A549 (cell line): ENCODE measurements around the gene FBLIM1. TPM values are rescaled to one million over a fixed set of nuclear protein-coding genes. Genes with fewer than 3 reads are reported as not detected.

Source experiments
- ATAC-seq, 2 experiments: fragments of 200-7000 bp in 1 of 2; fragments of >200 bp in 1 of 2; cut with Nextera tagmentation in 1 of 2; cut with Tn5 transposase in 1 of 2; 3 replicates each; pipeline versions ENCODE4 v1.8.0 to v1.9.1; 2018 to 2020; ENCODE audit warnings: mild to moderate bottlenecking in 1 of 2, moderate library complexity in 1 of 2
- CTCF ChIA-PET: fragments of 300-600 bp; sonication (Branson Sonifier 250); formaldehyde crosslinking; extraction: SDS; loops from one replicate; lab custom pipeline; 2021; ENCODE audit warnings: antibody characterized with exemption, inconsistent platforms; lab: Yijun Ruan, JAX
- POLR2A ChIA-PET: fragments of 350-600 bp; formaldehyde crosslinking; extraction: SDS; loops from one replicate; lab custom pipeline; 2021; ENCODE audit warnings: antibody characterized with exemption, inconsistent platforms; lab: Yijun Ruan, JAX
- DNase-seq, 2 experiments: peaks; one replicate each; pipeline versions ENCODE4 v3.0.0 to v3.0.0-alpha.2; 2011 to 2016; ENCODE audit warnings: low read depth in 1 of 2, low spot score in 1 of 2
- FAIRE-seq: peaks from 2 replicates; lab custom pipeline; 2011; peaks lifted over from hg19 to GRCh38; lab: Jason Lieb, UNC
- H3K27ac ChIP-seq, 2 experiments: fragments of >200 bp; sonication (Bioruptor Twin); formaldehyde crosslinking; 3 replicates each; pipeline ENCODE4 v1.5.1; 2016 to 2017
- H3K4me1 ChIP-seq: fragments of >200 bp; sonication (Bioruptor Twin); formaldehyde crosslinking; 3 replicates; pipeline ENCODE4 v1.6.1; 2016
- H3K4me2 ChIP-seq: fragments of >200 bp; sonication (Bioruptor Twin); formaldehyde crosslinking; 3 replicates; pipeline ENCODE4 v1.6.1; 2016
- H3K4me3 ChIP-seq: fragments of >200 bp; sonication (Bioruptor Twin); formaldehyde crosslinking; 3 replicates; pipeline ENCODE4 v1.5.1; 2016
- H3K9me3 ChIP-seq: fragments of >200 bp; sonication (Bioruptor Twin); formaldehyde crosslinking; 3 replicates; pipeline ENCODE4 v1.6.1; 2016
- CEBPB ChIP-seq, 2 experiments: fragments of >200 bp in 1 of 2; sonication (Bioruptor Twin) in 1 of 2; formaldehyde crosslinking in 1 of 2; IDR thresholded peaks; 2 replicates each; pipeline ENCODE4 v1.6.1; 2012 to 2016
- CHD4 ChIP-seq: fragments of 200-600 bp; sonication (generic); IDR thresholded peaks from 2 replicates; pipeline ENCODE4 v1.6.1; 2016; ENCODE audit warnings: antibody characterized with exemption, mild to moderate bottlenecking, borderline replicate concordance
- EHF ChIP-seq: fragments of 250-450 bp; sonication (Bioruptor Pico); IDR thresholded peaks from 2 replicates; pipeline ENCODE4 v1.5.0; 2020; ENCODE audit warnings: mild to moderate bottlenecking
- ESRRA ChIP-seq: fragments of 150-350 bp; IDR thresholded peaks from 2 replicates; pipeline ENCODE4 v1.6.1; 2014; ENCODE audit warnings: mild to moderate bottlenecking, low read length, borderline replicate concordance
- FOSL2 ChIP-seq, 2 experiments: fragments of 450-650 bp in 1 of 2; fragments of >200 bp in 1 of 2; sonication (Bioruptor Twin) in 1 of 2; formaldehyde crosslinking; IDR thresholded peaks; 2 replicates each; pipeline versions ENCODE4 v1.5.0 to v1.6.1; 2016 to 2020; ENCODE audit warnings: mild to moderate bottlenecking in 1 of 2, moderate library complexity in 1 of 2
- HEYL ChIP-seq: fragments of 250-450 bp; sonication (Bioruptor Pico); IDR thresholded peaks from 2 replicates; pipeline ENCODE4 v1.8.0; 2021; ENCODE audit warnings: mild to moderate bottlenecking, moderate library complexity
- HOXB5 ChIP-seq: fragments of 250-450 bp; sonication (Bioruptor Pico); IDR thresholded peaks from 2 replicates; pipeline ENCODE4 v1.5.0; 2020; ENCODE audit warnings: mild to moderate bottlenecking, moderate library complexity
- KDM5A ChIP-seq: fragments of 200-600 bp; sonication (generic); IDR thresholded peaks from 2 replicates; pipeline ENCODE4 v1.6.1; 2016; ENCODE audit warnings: antibody characterized with exemption, mild to moderate bottlenecking
- MAZ ChIP-seq: fragments of 150-350 bp; IDR thresholded peaks from 2 replicates; pipeline ENCODE4 v1.6.1; 2014; ENCODE audit warnings: antibody characterized with exemption, low read depth, low read length, borderline replicate concordance
- NFE2L2 ChIP-seq: fragments of 150-350 bp; conservative IDR thresholded peaks from 2 replicates; pipeline ENCODE4 v1.6.1; 2014; ENCODE audit warnings: low read length
- POLR2AphosphoS2 ChIP-seq: conservative IDR thresholded peaks from 2 replicates; pipeline ENCODE4 v1.6.1; 2012; ENCODE audit warnings: low read length, improper control_type of control experiment, inconsistent platforms
- RAD21 ChIP-seq, 2 experiments: fragments of >200 bp in 1 of 2; sonication (Bioruptor Twin) in 1 of 2; formaldehyde crosslinking in 1 of 2; IDR thresholded peaks in 1 of 2; conservative IDR thresholded peaks in 1 of 2; 2 replicates in 1 of 2; 3 replicates in 1 of 2; pipeline ENCODE4 v1.6.1; 2012 to 2018; ENCODE audit warnings: inconsistent platforms in 1 of 2
- SMC3 ChIP-seq: fragments of >200 bp; sonication (Bioruptor Twin); formaldehyde crosslinking; IDR thresholded peaks from 3 replicates; pipeline ENCODE4 v1.6.1; 2018; ENCODE audit warnings: inconsistent platforms
- TFCP2L1 ChIP-seq: fragments of 250-450 bp; sonication (Bioruptor Pico); IDR thresholded peaks from 2 replicates; pipeline ENCODE4 v1.5.0; 2021; ENCODE audit warnings: mild to moderate bottlenecking
- TP53 ChIP-seq: fragments of 250-450 bp; sonication (Bioruptor Pico); IDR thresholded peaks from 2 replicates; pipeline ENCODE4 v1.5.0; 2021; ENCODE audit warnings: mild to moderate bottlenecking, moderate library complexity
- ZC3H11A ChIP-seq: fragments of 450-650 bp; IDR thresholded peaks from 2 replicates; pipeline ENCODE4 v1.6.1; 2014; ENCODE audit warnings: antibody characterized with exemption, mild to moderate bottlenecking
- ZSCAN20 ChIP-seq: fragments of 250-450 bp; sonication (Bioruptor Pico); IDR thresholded peaks from 2 replicates; pipeline ENCODE4 v1.8.0; 2022; ENCODE audit warnings: mild to moderate bottlenecking, moderate library complexity
- WGBS: methylation state at CpG from one replicate; pipeline ENCODE4 v1.1.6; 2017; ENCODE audit errors: missing lambda C conversion rate; 5-methylcytosine and 5-hydroxymethylcytosine counted together
- polyA plus RNA-seq, 4 experiments: library from polyadenylated mRNA; depleted of rRNA in 3 of 4; stranded (reverse); fragments of >200 nt; fragmentation: RNase III in 1 of 4; extraction: RNeasy Plus Mini Kit Qiagen cat#74134 plus additional on column Dnase treatment in 1 of 4; gene quantifications; 2 replicates in 3 of 4; 3 replicates in 1 of 4; pipeline ENCODE4 v1.2.3, GENCODE V29; 2011 to 2017
- TF ChIP-seq, protein P1 (sequence below): fragments of 250-450 bp; sonication (Bioruptor Pico); IDR thresholded peaks from 2 replicates; pipeline ENCODE4 v1.5.0; 2021; ENCODE audit warnings: mild to moderate bottlenecking, moderate library complexity, borderline replicate concordance
- TF ChIP-seq, protein P2 (sequence below): IDR thresholded peaks from 2 replicates; pipeline ENCODE4 v1.6.1; 2012
- TF ChIP-seq, protein P3 (sequence below): fragments of >200 bp; sonication (Bioruptor Twin); formaldehyde crosslinking; IDR thresholded peaks from 3 replicates; pipeline ENCODE4 v1.6.1; 2016
- TF ChIP-seq, protein P4 (sequence below): fragments of 450-650 bp; IDR thresholded peaks from 2 replicates; pipeline ENCODE4 v1.6.1; 2014; ENCODE audit warnings: antibody characterized with exemption
- TF ChIP-seq, protein P5 (sequence below): fragments of 200-600 bp; sonication (generic); IDR thresholded peaks from 2 replicates; pipeline ENCODE4 v1.6.1; 2016; ENCODE audit warnings: antibody characterized with exemption, mild to moderate bottlenecking, moderate library complexity

The FBLIM1 gene
- polyA plus RNA-seq, 2 of the 4 experiments (the other 2 are of a cell fraction): 24.6 to 38.1 TPM

DNA sequence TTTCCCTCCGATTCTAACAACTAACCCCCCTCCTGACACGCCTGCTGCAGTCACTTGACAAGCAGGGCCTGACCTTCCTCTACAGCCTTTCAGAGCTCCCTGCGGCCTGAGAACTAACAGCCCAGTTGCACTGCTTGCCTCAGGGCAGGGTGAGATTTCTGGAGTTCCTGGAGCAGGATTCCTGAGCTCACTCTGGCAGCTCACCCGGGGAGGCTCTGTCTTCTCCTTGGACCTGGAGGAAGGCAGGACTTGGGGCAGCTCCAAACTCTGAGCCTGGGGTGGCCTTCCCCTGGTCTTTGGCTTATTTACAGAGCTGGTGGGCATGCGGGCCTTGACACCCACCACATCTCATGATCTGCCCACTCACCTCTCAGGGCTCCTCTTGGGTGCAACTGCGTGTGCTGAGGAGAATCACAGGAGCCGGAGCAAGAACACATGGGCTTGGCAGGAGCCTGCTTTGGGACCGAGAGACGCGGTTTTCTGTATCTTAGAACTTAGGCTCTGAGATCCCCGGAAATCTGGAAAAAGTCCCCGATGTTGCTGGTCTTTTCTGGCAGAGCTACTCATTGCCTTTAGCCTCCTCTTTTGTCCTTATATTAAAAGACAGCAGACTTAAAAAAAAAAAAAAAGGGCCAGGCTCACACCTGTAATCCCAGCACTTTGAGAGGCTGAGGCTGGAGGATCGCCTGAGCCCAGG lies 35.6 kb upstream of the FBLIM1 start:
- no peaks in the 10 kb centered on the region for H3K9me3 ChIP-seq
- no peaks in the 10 kb centered on the region for H3K4me1 ChIP-seq
- ATAC-seq (no peak), FAIRE-seq (no peak), DNase-seq (no peak)
- H3K4me2 ChIP-seq: no peak overlapping the region
- H3K27ac ChIP-seq: no peak overlapping the region
- TF ChIP-seq ESRRA: no peak
- no peak for TF ChIP-seq NFE2L2
- no peak for TF ChIP-seq KDM5A
- no peak for TF ChIP-seq ZSCAN20
- TF ChIP-seq HEYL (CRISPR knock-in tag): no peak
- TF ChIP-seq MAZ: no peak
- TF ChIP-seq RAD21 (conservative IDR thresholded peaks at IDR 0.05 in 1 of 2, IDR thresholded peaks at IDR 0.05 in 1 of 2): no peak
- TF ChIP-seq, protein P1, sequence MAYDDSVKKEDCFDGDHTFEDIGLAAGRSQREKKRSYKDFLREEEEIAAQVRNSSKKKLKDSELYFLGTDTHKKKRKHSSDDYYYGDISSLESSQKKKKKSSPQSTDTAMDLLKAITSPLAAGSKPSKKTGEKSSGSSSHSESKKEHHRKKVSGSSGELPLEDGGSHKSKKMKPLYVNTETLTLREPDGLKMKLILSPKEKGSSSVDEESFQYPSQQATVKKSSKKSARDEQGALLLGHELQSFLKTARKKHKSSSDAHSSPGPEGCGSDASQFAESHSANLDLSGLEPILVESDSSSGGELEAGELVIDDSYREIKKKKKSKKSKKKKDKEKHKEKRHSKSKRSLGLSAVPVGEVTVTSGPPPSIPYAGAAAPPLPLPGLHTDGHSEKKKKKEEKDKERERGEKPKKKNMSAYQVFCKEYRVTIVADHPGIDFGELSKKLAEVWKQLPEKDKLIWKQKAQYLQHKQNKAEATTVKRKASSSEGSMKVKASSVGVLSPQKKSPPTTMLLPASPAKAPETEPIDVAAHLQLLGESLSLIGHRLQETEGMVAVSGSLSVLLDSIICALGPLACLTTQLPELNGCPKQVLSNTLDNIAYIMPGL: no peak
- TF ChIP-seq, protein P2, sequence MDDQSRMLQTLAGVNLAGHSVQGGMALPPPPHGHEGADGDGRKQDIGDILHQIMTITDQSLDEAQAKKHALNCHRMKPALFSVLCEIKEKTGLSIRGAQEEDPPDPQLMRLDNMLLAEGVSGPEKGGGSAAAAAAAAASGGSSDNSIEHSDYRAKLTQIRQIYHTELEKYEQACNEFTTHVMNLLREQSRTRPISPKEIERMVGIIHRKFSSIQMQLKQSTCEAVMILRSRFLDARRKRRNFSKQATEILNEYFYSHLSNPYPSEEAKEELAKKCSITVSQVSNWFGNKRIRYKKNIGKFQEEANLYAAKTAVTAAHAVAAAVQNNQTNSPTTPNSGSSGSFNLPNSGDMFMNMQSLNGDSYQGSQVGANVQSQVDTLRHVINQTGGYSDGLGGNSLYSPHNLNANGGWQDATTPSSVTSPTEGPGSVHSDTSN: no peak
- TF ChIP-seq TP53 (CRISPR knock-in tag): no peak
- no peak for TF ChIP-seq TFCP2L1
- TF ChIP-seq ZC3H11A: no peak
- no peak for TF ChIP-seq POLR2AphosphoS2
- TF ChIP-seq HOXB5 (CRISPR knock-in tag): no peak
- TF ChIP-seq FOSL2 (IDR thresholded peaks at IDR 0.05): no peak
- no peak for TF ChIP-seq FOSL2 (CRISPR knock-in tag; IDR thresholded peaks at IDR 0.05)
- TF ChIP-seq, protein P3, sequence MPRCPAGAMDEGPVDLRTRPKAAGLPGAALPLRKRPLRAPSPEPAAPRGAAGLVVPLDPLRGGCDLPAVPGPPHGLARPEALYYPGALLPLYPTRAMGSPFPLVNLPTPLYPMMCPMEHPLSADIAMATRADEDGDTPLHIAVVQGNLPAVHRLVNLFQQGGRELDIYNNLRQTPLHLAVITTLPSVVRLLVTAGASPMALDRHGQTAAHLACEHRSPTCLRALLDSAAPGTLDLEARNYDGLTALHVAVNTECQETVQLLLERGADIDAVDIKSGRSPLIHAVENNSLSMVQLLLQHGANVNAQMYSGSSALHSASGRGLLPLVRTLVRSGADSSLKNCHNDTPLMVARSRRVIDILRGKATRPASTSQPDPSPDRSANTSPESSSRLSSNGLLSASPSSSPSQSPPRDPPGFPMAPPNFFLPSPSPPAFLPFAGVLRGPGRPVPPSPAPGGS: no peak
- TF ChIP-seq, protein P4, sequence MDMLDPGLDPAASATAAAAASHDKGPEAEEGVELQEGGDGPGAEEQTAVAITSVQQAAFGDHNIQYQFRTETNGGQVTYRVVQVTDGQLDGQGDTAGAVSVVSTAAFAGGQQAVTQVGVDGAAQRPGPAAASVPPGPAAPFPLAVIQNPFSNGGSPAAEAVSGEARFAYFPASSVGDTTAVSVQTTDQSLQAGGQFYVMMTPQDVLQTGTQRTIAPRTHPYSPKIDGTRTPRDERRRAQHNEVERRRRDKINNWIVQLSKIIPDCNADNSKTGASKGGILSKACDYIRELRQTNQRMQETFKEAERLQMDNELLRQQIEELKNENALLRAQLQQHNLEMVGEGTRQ: no peak
- POLR2A ChIA-PET: no interaction called here
- H3K4me3 ChIP-seq: no peak overlapping the region
- CTCF ChIA-PET: interaction anchor here (1.5 to 5.5 kb wide), 3 partner anchors 9 to 16 kb away, joined by 3 to 31 read pairs (median 6); no protein-coding TSS in a partner anchor
- 81% methylated on average over 10 of the region's 13 CpGs for WGBS

DNA sequence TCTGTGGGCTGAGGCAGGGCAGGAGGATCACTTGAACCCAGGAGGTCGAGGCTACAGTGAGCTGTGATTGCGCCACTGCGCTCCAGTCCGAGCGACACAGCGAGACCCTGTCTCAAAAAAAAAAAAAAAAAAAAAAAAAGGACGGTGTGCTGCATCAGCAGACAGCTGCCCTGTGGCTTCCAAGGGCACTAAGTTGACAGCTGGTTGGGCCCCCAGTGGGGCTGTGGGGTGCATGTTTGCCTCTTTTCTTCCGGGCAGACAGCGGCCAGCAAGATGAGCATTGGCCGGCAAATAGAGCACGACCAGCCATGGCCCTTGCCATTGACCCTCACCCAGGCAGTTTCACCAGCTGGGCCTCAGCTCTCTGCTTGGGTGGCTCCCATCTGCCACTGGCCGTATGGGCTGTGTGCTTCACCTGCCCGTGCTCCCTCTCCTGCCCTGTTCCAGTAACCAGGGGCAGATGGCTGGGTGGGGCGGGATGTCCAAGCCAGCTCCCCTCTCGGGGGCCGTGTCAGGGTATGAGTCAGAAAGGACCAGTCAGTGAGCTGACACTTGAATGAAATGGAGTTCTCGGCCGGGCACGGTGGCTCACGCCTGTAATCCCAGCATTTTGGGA lies 34.9 kb upstream of the FBLIM1 start:
- ChIA-PET CTCF (interaction anchor here (1.5 to 2.1 kb wide), 3 partner anchors 8 to 17 kb away, joined by 3 to 6 read pairs (median 6); no protein-coding TSS in a partner anchor), POLR2A (no interaction called here)
- FAIRE-seq (no peak), ATAC-seq (no peak), DNase-seq (no peak)
- WGBS: 93% methylated on average over 17 of the region's 20 CpGs
- no peak overlapping the region for H3K27ac ChIP-seq
- no peak overlapping the region for H3K4me3 ChIP-seq
- H3K9me3 ChIP-seq: no peaks in the 10 kb centered on the region
- H3K4me2 ChIP-seq: no peak overlapping the region
- no peaks in the 10 kb centered on the region for H3K4me1 ChIP-seq
- TF ChIP-seq EHF (CRISPR knock-in tag): no peak
- TF ChIP-seq, protein P2: no peak
- TF ChIP-seq, protein P1: no peak
- no peak for TF ChIP-seq RAD21 (conservative IDR thresholded peaks at IDR 0.05 in 1 of 2, IDR thresholded peaks at IDR 0.05 in 1 of 2)
- TF ChIP-seq SMC3: no peak
- TF ChIP-seq, protein P5, sequence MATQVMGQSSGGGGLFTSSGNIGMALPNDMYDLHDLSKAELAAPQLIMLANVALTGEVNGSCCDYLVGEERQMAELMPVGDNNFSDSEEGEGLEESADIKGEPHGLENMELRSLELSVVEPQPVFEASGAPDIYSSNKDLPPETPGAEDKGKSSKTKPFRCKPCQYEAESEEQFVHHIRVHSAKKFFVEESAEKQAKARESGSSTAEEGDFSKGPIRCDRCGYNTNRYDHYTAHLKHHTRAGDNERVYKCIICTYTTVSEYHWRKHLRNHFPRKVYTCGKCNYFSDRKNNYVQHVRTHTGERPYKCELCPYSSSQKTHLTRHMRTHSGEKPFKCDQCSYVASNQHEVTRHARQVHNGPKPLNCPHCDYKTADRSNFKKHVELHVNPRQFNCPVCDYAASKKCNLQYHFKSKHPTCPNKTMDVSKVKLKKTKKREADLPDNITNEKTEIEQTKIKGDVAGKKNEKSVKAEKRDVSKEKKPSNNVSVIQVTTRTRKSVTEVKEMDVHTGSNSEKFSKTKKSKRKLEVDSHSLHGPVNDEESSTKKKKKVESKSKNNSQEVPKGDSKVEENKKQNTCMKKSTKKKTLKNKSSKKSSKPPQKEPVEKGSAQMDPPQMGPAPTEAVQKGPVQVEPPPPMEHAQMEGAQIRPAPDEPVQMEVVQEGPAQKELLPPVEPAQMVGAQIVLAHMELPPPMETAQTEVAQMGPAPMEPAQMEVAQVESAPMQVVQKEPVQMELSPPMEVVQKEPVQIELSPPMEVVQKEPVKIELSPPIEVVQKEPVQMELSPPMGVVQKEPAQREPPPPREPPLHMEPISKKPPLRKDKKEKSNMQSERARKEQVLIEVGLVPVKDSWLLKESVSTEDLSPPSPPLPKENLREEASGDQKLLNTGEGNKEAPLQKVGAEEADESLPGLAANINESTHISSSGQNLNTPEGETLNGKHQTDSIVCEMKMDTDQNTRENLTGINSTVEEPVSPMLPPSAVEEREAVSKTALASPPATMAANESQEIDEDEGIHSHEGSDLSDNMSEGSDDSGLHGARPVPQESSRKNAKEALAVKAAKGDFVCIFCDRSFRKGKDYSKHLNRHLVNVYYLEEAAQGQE: no peak
- no peak for TF ChIP-seq CHD4
- TF ChIP-seq CEBPB (IDR thresholded peaks at IDR 0.05): no peak
- no peak for TF ChIP-seq MAZ
